Measurements from ENCODE around the gene ALPI. TPM values are rescaled to one million over a fixed set of nuclear protein-coding genes. Genes with fewer than 3 reads are reported as not detected.
"Not testable (repeated sequence)": the region's sequence is repeated elsewhere in the genome, so short reads cannot be mapped to it uniquely, and the experiment has no call there.

ALPI gene
- total and polyA plus RNA-seq, 8 donors: 1.4 to 12.3 TPM; not detected in 6

DNA sequence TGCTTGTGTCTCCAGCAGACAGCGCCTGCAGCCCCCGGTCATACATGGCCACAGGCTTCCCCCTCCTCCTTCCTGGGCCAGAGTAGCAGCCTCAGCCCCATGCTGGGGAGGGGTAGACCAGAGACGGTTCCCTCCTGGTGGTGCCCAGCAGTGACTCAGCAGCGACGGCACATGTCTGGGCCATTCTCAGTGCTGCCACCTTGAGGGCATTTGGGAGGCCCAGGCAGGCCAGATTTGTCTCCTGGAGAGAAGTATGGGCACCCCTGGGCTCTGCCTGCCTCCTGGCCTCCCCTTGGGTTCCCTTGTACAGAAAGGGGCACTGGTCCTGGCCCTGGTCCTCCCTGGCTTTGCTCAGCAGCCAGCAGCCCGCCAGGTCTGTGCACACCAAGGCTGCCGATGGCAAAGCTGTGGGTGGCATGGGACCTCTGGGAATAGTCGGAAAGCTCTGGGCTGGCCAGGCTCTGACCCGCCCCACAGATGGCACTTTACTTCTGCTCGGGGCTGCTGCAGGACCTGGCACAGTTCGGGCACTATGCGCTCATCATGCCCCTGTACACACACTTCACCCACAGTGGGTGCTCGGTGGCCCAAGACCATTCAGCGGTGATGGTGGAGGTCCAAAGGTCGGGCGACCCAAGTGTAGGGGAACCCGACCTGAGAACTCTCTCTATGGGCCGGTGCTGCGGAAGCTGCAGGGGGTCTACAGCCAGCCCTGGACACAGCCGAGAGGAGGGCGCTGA is 11.4 kb upstream of the ALPI start:
- H3K27me3 ChIP-seq: peaks cover 0 to 6% (median 3%) of the 10 kb centered on the region in 3 donors
- no peaks in the 10 kb centered on the region for H3K36me3 ChIP-seq
- H3K4me3 ChIP-seq: no peak overlapping the region
- peak; percentile 57 to 65 for DNase-seq
- no peaks in the 10 kb centered on the region for H3K9me3 ChIP-seq
- intact Hi-C loops (cut with DNase I; ENCODE audit: low total_unique reads): no loop called here
- H3K27ac ChIP-seq: no peak overlapping the region
- WGBS, 5 donors: 74 to 81% (median 78%) methylated on average over 16 to 21 of the region's 21 CpGs
- peaks cover 0 to 5% (median 0%) of the 10 kb centered on the region in 4 donors for H3K4me1 ChIP-seq
- TF ChIP-seq, protein P1, sequence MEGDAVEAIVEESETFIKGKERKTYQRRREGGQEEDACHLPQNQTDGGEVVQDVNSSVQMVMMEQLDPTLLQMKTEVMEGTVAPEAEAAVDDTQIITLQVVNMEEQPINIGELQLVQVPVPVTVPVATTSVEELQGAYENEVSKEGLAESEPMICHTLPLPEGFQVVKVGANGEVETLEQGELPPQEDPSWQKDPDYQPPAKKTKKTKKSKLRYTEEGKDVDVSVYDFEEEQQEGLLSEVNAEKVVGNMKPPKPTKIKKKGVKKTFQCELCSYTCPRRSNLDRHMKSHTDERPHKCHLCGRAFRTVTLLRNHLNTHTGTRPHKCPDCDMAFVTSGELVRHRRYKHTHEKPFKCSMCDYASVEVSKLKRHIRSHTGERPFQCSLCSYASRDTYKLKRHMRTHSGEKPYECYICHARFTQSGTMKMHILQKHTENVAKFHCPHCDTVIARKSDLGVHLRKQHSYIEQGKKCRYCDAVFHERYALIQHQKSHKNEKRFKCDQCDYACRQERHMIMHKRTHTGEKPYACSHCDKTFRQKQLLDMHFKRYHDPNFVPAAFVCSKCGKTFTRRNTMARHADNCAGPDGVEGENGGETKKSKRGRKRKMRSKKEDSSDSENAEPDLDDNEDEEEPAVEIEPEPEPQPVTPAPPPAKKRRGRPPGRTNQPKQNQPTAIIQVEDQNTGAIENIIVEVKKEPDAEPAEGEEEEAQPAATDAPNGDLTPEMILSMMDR (IDR thresholded peaks at IDR 0.05): peak in 5 of 7 experiments; percentile 17 to 43 (median 33)
- TF ChIP-seq POLR2AphosphoS5 (IDR thresholded peaks at IDR 0.05): no peak

DNA sequence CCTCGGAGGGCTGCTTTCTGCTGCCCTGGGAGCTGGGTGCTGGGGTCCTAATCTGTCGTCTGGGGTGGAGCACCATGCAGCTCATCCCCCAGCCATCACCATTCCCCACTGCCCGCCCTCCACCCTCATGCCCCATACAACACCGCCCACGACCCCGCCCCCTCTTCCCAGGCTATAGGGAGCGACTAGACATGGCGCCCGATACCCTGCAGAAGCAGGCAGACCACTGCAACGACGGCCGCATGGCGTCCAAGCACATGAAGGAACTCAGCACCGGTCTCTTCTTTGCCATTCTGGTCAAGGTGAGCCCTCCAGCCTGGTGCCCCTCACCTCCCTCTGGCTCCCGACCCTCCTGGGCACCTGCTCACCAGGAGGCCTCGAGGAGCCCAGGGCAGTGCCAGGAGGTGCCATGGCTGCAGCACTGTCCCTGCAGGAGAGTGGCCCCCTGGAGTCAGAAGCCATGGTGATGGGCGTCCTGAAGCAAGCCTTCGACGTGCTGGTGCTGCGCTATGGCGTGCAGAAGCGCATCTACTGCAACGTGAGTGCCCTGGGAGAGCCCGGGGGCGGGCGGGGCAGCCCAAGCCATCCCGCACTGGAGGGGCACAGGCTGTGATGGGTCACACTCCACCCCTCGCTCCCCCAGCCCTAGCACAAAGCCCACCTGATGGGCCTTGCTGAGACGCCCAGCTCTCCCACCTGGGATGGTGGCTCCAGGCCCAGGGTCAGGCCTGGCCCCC is 10.6 kb upstream of the ALPI start:
- DNase-seq; H3K4me3 ChIP-seq; H3K9me3 ChIP-seq; H3K36me3 ChIP-seq; H3K27me3 ChIP-seq; intact Hi-C loops (cut with DNase I; ENCODE audit: low total_unique reads); H3K4me1 ChIP-seq; H3K27ac ChIP-seq: not testable (repeated sequence)
- 73 to 84% (median 75%) methylated on average over 14 to 27 of the region's 29 CpGs for WGBS, 5 donors

DNA sequence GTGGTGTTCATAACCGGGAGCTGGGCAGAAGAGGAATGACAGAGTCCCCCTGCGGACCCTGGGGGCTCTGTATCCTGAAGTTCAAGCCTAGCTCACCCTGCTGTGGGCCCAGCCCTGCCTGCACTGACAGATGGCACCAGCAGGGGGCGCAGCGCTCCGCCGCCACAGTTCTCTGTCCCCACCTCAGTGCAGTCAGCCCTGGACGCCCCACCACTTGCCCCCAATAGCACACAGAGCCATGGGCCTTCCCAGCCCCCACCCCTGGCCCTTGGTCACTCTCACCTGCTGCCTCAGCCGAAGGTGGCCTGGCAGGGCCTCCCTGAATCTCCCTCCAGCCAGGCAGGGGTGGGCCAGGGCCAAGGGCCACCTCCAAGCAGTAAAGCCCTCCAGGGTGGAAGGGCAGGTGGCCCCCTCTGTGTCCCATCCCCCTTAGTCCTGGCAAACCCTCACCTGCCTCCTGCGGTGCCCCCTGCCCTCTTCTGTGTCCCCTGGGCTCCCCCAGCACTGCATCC is 9.6 kb upstream of the ALPI start:
- 29 to 60% (median 40%) methylated on average over 3 to 7 of the region's 9 CpGs for WGBS, 5 donors
- H3K27me3 ChIP-seq; H3K9me3 ChIP-seq; DNase-seq; H3K27ac ChIP-seq; H3K4me1 ChIP-seq; H3K4me3 ChIP-seq; intact Hi-C loops (cut with DNase I; ENCODE audit: low total_unique reads); H3K36me3 ChIP-seq: not testable (repeated sequence)
- TF ChIP-seq, protein P1 (IDR thresholded peaks at IDR 0.05): peak in 3 of 7 experiments; percentile 6 to 52 (median 44)

DNA sequence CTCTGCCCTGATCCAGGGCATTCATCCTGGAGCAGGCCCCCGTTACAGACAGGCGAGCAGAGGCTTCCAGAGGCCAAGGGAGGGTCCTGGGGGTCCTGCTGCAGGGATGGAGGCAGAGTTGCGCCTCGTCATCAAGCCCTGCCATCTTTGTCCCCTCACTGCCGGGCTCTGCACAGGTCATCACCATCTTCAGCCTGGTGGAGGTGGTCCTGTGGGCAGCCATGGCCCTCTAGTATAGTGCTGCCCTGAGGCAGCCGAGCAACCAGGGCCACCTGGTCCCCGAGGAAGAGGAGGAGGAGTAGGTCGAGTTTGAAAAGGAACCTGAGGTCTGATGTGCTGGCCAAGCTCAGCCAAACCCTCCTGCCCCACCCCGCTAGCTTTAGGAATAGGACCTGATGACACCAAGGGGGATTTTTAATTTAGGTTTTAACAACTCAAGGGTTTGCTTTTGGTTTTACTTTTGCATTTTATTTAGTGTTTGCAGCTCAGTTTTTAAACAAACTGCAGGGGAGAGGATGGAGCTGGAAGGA is 8.8 kb upstream of the ALPI start:
- TF ChIP-seq, protein P1 (IDR thresholded peaks at IDR 0.05): no peak
- TF ChIP-seq EP300 (IDR thresholded peaks at IDR 0.05) (no peak), POLR2AphosphoS5 (IDR thresholded peaks at IDR 0.05) (no peak), POLR2A (IDR thresholded peaks at IDR 0.05) (no peak)
- Histone ChIP-seq H3K27me3 (no peaks in the 10 kb centered on the region), H3K36me3 (no peaks in the 10 kb centered on the region), H3K9me3 (no peaks in the 10 kb centered on the region), H3K27ac (no peak overlapping the region), H3K4me1 (no peaks in the 10 kb centered on the region), H3K4me3 (no peak overlapping the region)
- WGBS, 5 donors: 75 to 82% (median 80%) methylated on average over 9 of the region's 9 CpGs
- intact Hi-C loops (cut with DNase I; ENCODE audit: low total_unique reads): no loop called here
- no peak for DNase-seq
